Measurements from ENCODE around the gene COL1A1. TPM values are rescaled to one million over a fixed set of nuclear protein-coding genes. Genes with fewer than 3 reads are reported as not detected.

Gene COL1A1
- polyA plus RNA-seq, 1 donor (not counting 4 experiments of a cell fraction or from before 2014, with no cell fraction given), result 0.55 TPM

DNA sequence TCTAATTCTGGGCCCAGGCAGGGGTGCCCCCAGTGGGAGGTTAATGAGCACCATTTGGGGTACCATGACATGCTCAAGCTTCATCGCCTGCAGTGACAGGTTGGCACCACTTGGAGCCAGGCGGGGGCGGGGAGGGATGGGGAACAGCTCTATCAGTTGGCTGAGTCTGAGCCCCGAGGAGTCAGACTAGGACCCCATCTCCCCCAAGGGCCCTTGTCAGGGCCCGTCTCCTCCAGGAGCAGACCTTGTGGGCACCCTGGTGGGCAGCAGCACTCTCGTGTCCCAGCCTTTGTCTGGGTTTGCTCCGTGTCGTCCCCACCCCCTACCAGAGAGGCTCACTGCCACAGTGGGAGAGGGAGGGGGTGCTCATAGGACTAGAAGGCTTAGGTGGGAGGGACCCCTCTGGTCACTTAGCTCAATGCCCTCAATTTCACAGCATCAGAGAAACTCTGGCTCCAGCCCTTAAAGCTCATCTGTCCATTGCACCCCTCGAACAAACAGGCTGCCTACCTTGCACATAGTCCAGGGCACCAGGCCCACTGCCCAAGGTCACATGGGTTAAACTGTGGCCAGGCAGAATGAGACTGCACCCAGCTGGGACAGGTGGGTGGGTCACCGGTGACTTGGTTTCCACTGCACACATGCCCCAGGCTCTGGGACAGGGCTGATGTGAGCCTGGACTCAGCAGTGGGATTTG is 55.1 kb downstream of the COL1A1 start:
- Histone ChIP-seq H3K9ac (ENCODE audit: control insufficient read depth, extremely low read depth, insufficient read depth, low read length) (peak overlapping the region; percentile 67), H3K4me3 (ENCODE audit: control insufficient read depth in 2 of 3, extremely low read depth in 1 of 3, insufficient read depth in 2 of 3, low read depth in 1 of 3, low read length in 3 of 3) (no peak overlapping the region), H3K4me2 (ENCODE audit: control insufficient read depth, extremely low read depth, insufficient read depth, low read depth, low read length) (peak overlapping the region; percentile 94), H4K20me1 (ENCODE audit: control insufficient read depth, extremely low read depth, insufficient read depth, low read length) (peaks cover 32% of the 10 kb centered on the region), H3K36me3 (ENCODE audit: control insufficient read depth in 2 of 2, extremely low read depth in 1 of 2, insufficient read depth in 2 of 2, low read length in 2 of 2) (peaks cover 24 to 38% of the 10 kb centered on the region in 2 experiments), H3K79me2 (ENCODE audit: control insufficient read depth, insufficient read depth, low read length) (peaks cover 59% of the 10 kb centered on the region), H3K27me3 (ENCODE audit: control insufficient read depth, extremely low read depth, insufficient read depth, low read length) (no peaks in the 10 kb centered on the region), H3K9me1 (ENCODE audit: control insufficient read depth, extremely low read depth, insufficient read depth, low read length) (peaks cover 4% of the 10 kb centered on the region), H2AFZ (ENCODE audit: control insufficient read depth, low read length) (no peak overlapping the region), H3K4me1 (ENCODE audit: control insufficient read depth, extremely low read depth, insufficient read depth, low read length) (peaks cover 29% of the 10 kb centered on the region), H3K27ac (ENCODE audit: control insufficient read depth, insufficient read depth, low read length) (no peak overlapping the region), H3K9me3 (ENCODE audit: control insufficient read depth, low read depth, low read length) (no peaks in the 10 kb centered on the region)
- DNase-seq (ENCODE audit: low read depth, low spot score) (no peak), FAIRE-seq (no peak)
- dilution Hi-C loops (cut with MboI; ENCODE audit: extremely low pct_ligation_motif_present, low sequenced_read_pairs), result no loop called here
- no peak for TF ChIP-seq EZH2 (IDR thresholded peaks at IDR 0.05; ENCODE audit: low read length)
- peak in 1 of 3 experiments; percentile 35 for TF ChIP-seq CTCF (optimal IDR thresholded peaks at IDR 0.05 in 1 of 3, IDR thresholded peaks at IDR 0.05 in 1 of 3, conservative IDR thresholded peaks at IDR 0.05 in 1 of 3; ENCODE audit: extremely low read depth in 1 of 3, insufficient read depth in 2 of 3, low read length in 3 of 3)

DNA sequence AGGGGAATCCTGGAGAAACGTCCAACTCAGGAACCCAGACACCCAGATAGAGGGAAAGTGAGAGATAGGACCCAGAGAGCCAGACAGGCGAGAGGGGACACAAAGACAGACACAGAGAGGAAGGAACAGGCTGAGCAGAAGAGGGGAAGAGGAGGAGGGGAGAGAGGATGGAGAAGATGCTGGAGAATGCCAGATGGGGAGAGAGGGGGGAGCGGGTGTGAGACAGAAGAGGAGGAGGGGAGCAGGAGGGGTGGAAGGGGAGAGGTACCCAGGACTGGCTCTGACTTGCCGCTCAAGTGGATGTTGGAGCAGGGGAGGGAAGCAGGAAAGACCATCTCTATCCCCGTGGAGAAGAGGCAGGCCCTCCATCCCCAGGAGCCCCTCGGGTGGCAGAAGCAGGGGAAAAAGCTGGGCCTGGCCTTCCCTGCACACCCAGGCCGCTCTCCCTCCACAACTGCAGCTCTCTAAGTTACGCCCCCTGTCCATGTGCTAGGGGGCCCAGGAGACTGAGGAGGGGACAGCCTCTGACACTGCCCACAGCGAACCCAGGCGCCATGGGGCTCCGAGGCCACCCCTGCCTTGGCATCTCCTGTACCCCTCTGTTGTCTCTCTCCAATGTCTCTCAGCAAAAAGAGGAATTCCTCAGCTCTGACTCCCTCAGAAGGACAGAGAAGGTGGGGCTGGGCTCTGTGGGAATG is 55.8 kb downstream of the COL1A1 start:
- no peak overlapping the region for H2AFZ ChIP-seq (ENCODE audit: control insufficient read depth, low read length)
- dilution Hi-C loops (cut with MboI; ENCODE audit: extremely low pct_ligation_motif_present, low sequenced_read_pairs), result no loop called here
- H3K9me1 ChIP-seq (ENCODE audit: control insufficient read depth, extremely low read depth, insufficient read depth, low read length), result peaks cover 4% of the 10 kb centered on the region
- peaks cover 26 to 45% of the 10 kb centered on the region in 2 experiments for H3K36me3 ChIP-seq (ENCODE audit: control insufficient read depth in 2 of 2, extremely low read depth in 1 of 2, insufficient read depth in 2 of 2, low read length in 2 of 2)
- H3K27ac ChIP-seq (ENCODE audit: control insufficient read depth, insufficient read depth, low read length), result no peak overlapping the region
- TF ChIP-seq EZH2 (IDR thresholded peaks at IDR 0.05; ENCODE audit: low read length) (no peak), CTCF (optimal IDR thresholded peaks at IDR 0.05 in 1 of 3, IDR thresholded peaks at IDR 0.05 in 1 of 3, conservative IDR thresholded peaks at IDR 0.05 in 1 of 3; ENCODE audit: extremely low read depth in 1 of 3, insufficient read depth in 2 of 3, low read length in 3 of 3) (no peak)
- no peak for DNase-seq (ENCODE audit: low read depth, low spot score)
- H3K9me3 ChIP-seq (ENCODE audit: control insufficient read depth, low read depth, low read length), result no peaks in the 10 kb centered on the region
- H3K9ac ChIP-seq (ENCODE audit: control insufficient read depth, extremely low read depth, insufficient read depth, low read length), result no peak overlapping the region
- no peak overlapping the region for H3K4me2 ChIP-seq (ENCODE audit: control insufficient read depth, extremely low read depth, insufficient read depth, low read depth, low read length)
- no peaks in the 10 kb centered on the region for H3K27me3 ChIP-seq (ENCODE audit: control insufficient read depth, extremely low read depth, insufficient read depth, low read length)
- H3K4me1 ChIP-seq (ENCODE audit: control insufficient read depth, extremely low read depth, insufficient read depth, low read length), result peaks cover 26% of the 10 kb centered on the region
- no peak overlapping the region for H3K4me3 ChIP-seq (ENCODE audit: control insufficient read depth in 2 of 3, extremely low read depth in 1 of 3, insufficient read depth in 2 of 3, low read depth in 1 of 3, low read length in 3 of 3)
- peaks cover 32% of the 10 kb centered on the region for H4K20me1 ChIP-seq (ENCODE audit: control insufficient read depth, extremely low read depth, insufficient read depth, low read length)
- FAIRE-seq, result no peak
- H3K79me2 ChIP-seq (ENCODE audit: control insufficient read depth, insufficient read depth, low read length), result peaks cover 59% of the 10 kb centered on the region

Measured in keratinocyte (primary cell).